SJCRH30 (cell line): ENCODE data around the gene MYRIP. TPM values are rescaled to one million over a fixed set of nuclear protein-coding genes. Genes with fewer than 3 reads are reported as not detected.

ENCODE experiments used
- DNase-seq, 2 experiments: peaks; one replicate each; pipeline ENCODE4 v3.0.0-alpha.2; 2015 to 2020
- H3K27ac ChIP-seq: fragments of 250-450 bp; sonication (Bioruptor Pico); 2 replicates; pipeline ENCODE4 v1.5.1; 2020; ENCODE audit warnings: mild to moderate bottlenecking, moderate library complexity
- H3K27me3 ChIP-seq: fragments of 250-450 bp; sonication (Bioruptor Pico); 2 replicates; pipeline ENCODE4 v1.5.1; 2020; ENCODE audit warnings: mild to moderate bottlenecking, moderate library complexity
- H3K36me3 ChIP-seq: fragments of 250-450 bp; sonication (Bioruptor Pico); 2 replicates; pipeline ENCODE4 v1.5.1; 2020; ENCODE audit warnings: mild to moderate bottlenecking, moderate library complexity
- H3K4me1 ChIP-seq: fragments of 250-450 bp; sonication (Bioruptor Pico); 2 replicates; pipeline ENCODE4 v1.5.1; 2020; ENCODE audit warnings: mild to moderate bottlenecking, moderate library complexity
- H3K4me3 ChIP-seq: fragments of 250-450 bp; sonication (Bioruptor Pico); 2 replicates; pipeline ENCODE4 v1.5.1; 2020; ENCODE audit warnings: mild to moderate bottlenecking, moderate library complexity
- H3K9me3 ChIP-seq: fragments of 250-450 bp; sonication (Bioruptor Pico); replicated peaks from 2 replicates; pipeline ENCODE4 v1.5.1; 2020; ENCODE audit warnings: mild to moderate bottlenecking, moderate library complexity
- total RNA-seq: library from RNA; depleted of rRNA; stranded (reverse); fragments of >200 nt; shearing (Covaris generic); gene quantifications from 2 replicates; pipeline ENCODE4 v1.2.3, GENCODE V29; 2014

Gene MYRIP
- total RNA-seq, 1 experiment from 2014 or later = not detected

DNA sequence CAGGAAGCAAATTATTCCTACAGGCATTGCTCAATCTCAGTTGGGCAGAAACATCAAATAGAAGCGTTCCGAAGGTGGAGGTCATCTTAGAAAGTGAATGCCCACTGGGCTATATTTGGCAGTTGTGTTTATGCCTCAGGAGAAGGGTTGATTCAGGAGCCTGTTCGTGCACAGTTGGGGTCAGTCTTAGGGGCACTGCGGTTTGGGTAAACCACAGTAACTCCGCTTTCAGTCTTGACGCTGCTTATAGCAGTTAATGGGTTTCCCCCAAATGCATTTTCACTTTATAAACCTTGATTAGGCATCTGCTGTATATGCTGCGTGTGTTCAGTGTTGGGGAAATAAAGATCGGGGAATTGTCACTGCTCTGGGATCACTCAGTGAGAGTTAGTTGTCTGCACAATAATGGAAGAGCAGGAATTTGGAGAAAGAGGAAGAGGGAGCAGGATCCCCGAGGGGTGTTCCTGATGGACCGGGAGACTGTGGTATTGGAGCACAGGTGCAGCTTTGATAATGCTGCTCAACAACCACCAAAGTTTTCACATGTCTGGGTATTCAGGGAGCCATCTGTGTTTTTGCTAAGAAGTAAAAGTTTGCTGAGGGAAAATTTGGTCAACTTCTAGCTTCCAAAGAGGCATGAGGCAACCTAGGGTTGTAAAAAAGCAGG is 375.8 kb downstream of the MYRIP start:
- H3K9me3 ChIP-seq = no peaks in the 10 kb centered on the region
- peak in 1 of 2 experiments; percentile 2 for DNase-seq
- H3K27me3 ChIP-seq = no peaks in the 10 kb centered on the region
- H3K4me3 ChIP-seq = no peak overlapping the region
- no peaks in the 10 kb centered on the region for H3K4me1 ChIP-seq
- H3K27ac ChIP-seq = no peak overlapping the region
- no peaks in the 10 kb centered on the region for H3K36me3 ChIP-seq

DNA sequence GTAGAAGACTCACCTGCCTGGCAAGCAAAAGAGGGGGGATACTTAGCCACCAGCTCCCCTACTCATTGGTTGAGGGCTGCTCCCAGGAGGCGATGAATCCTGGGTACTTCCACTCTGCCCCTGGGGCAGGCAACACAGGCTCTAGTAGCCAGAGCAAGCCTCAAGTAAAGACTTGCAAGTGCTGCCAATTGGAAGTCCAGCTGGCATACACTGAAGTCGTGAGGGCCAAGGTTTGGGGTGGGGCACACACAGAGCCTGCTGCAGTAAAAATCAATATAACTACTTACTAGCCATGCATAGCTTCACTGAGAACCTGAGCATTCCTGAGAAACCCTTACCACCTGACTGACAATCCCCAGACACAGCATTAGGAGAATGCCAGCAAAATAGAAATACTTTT is 377.1 kb downstream of the MYRIP start:
- no peaks in the 10 kb centered on the region for H3K36me3 ChIP-seq
- DNase-seq = no peak
- no peaks in the 10 kb centered on the region for H3K4me1 ChIP-seq
- H3K27ac ChIP-seq = no peak overlapping the region
- H3K9me3 ChIP-seq = no peaks in the 10 kb centered on the region
- no peaks in the 10 kb centered on the region for H3K27me3 ChIP-seq
- no peak overlapping the region for H3K4me3 ChIP-seq

DNA sequence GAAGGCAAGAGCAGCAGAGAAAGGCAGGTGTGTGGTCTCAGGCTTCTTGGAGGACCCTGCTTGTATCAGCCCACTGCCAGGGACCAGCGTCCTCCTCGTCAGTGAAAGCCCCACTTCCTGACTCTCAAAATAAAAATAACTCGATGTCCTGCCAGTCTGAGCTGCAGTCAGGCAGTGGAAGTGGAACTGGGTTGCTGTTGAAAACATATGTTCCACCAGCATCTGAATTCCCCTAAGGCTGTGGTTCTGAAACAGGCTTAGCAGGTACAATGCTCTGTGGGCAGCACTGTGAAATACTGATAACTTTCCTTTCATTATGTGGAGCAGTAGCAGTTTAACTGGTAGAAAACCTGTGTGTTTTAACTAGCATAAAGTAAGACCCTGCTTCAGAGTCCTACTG is 378.5 kb downstream of the MYRIP start:
- no peak overlapping the region for H3K4me3 ChIP-seq
- H3K27me3 ChIP-seq = no peaks in the 10 kb centered on the region

DNA sequence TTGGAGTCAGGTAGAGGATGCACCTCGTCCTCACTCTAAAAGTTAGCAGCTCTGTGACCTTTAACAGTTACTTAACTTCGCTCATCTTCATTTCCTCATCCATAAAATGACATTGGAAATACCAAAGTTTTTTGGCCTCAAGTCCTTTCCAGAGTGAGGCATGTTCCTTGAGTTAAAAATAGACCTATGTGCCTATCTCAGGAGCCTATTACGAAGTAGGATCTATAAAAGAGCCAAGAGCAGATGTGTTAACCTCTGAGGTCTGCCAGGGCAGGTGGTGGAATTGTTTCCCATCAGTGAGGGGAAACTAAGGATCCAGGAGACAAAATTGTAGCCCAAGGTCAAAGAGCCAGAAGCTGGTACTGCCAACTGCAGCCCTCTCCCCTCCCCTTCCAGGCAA is 379.7 kb downstream of the MYRIP start:
- DNase-seq = no peak
- no peak overlapping the region for H3K27ac ChIP-seq
- no peaks in the 10 kb centered on the region for H3K27me3 ChIP-seq
- no peaks in the 10 kb centered on the region for H3K9me3 ChIP-seq
- no peaks in the 10 kb centered on the region for H3K4me1 ChIP-seq
- H3K36me3 ChIP-seq = no peaks in the 10 kb centered on the region
- H3K4me3 ChIP-seq = no peak overlapping the region

More for the DNA sequence above, 378.5 kb downstream of the MYRIP start:
- no peak overlapping the region for H3K27ac ChIP-seq
- H3K36me3 ChIP-seq = no peaks in the 10 kb centered on the region
- no peaks in the 10 kb centered on the region for H3K9me3 ChIP-seq
- no peak for DNase-seq
- H3K4me1 ChIP-seq = no peaks in the 10 kb centered on the region

DNA sequence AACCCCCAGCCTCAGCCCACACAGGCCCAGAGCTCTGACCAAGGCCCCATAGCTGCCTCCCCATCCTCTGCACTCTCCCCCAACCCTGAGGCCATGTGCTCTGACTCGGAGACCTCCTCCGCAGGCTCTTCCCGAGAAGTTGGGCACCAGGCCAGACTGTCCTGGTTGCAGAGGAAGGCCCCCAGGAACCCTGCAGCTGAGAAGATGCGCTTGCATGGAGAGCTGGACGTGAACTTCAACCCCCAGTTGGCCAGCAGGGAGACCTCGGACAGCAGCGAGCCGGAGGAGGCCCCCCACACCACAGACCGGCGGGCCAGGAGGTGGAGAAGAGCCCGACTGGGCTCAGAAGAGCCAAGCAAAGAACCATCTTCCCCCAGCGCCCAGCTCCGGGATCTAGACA is 380.6 kb downstream of the MYRIP start:
- H3K27me3 ChIP-seq = no peaks in the 10 kb centered on the region

DNA sequence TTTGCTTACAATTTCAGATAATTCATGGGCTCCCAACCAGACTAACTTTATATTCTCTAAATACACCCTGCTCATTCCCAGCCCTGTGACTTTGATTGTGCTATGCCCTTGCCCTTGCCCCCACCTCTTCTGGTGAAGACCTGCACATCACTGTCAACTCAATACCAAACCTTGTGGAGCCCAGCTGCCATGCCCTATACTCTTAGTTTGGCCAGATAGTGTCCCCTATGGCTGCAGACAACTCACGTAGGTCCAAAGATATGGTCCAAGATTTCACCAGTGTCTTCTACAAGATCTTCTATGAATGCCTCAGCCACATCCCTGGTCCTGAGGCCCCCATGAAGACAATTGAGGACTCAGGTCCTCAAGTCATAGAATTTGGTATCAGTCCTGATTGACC is 381.8 kb downstream of the MYRIP start:
- Histone ChIP-seq H3K9me3 (no peaks in the 10 kb centered on the region), H3K27me3 (no peaks in the 10 kb centered on the region), H3K27ac (no peak overlapping the region), H3K36me3 (no peaks in the 10 kb centered on the region), H3K4me1 (no peaks in the 10 kb centered on the region), H3K4me3 (no peak overlapping the region)
- DNase-seq = no peak

More for the DNA sequence above, 380.6 kb downstream of the MYRIP start:
- Histone ChIP-seq H3K27ac (no peak overlapping the region), H3K4me3 (no peak overlapping the region), H3K4me1 (no peaks in the 10 kb centered on the region), H3K36me3 (no peaks in the 10 kb centered on the region), H3K9me3 (no peaks in the 10 kb centered on the region)
- no peak for DNase-seq

DNA sequence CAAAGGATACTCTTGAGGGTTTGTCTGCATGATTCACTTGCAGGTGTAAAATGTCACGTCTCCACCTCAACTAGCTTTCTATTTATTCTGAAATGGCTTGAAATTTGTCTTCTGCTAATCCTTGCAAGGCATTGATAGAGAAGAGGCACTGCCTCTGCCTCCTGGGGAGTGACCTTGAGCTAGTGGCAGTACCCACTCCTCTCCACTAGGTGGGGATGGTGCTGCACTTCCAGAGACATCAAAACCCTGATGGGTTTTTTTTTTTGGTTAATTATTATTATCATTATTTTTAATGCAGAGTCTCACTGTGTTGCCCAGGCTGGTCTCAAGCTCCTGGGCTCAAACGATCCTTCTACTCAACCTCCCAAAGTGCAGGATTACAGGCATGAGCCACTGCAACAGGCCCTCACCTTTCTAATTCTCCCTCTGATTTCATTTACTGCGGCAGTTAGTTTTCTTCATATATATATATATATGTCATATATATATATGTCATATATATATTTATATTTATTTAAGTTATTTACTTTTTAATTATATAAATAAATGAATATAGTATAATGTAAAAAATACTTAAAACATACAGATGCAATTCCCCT is 382.5 kb downstream of the MYRIP start:
- Histone ChIP-seq H3K36me3 (no peaks in the 10 kb centered on the region), H3K4me1 (no peaks in the 10 kb centered on the region), H3K27me3 (no peaks in the 10 kb centered on the region), H3K27ac (no peak overlapping the region), H3K4me3 (no peak overlapping the region), H3K9me3 (no peaks in the 10 kb centered on the region)
- DNase-seq = peak; percentile 21 to 55

DNA sequence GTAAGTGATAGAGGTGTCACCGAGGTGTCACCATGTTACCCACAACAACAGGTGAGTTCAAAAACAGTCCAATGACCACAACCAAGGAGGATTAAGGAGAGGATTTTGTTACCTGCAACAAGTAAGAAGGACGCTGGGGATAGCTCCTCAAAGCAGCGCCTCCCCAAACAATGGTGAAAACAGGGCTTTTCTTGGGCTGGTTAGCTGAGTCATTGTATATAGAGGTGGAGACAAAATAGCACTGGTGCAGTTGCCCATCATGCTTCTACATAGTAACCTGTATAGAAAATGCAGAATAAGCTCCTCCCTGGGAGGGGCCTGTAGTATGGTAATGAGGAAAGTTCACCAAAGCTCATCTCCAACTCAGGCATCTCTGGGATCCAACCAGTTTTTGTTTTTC is 383.2 kb downstream of the MYRIP start:
- Histone ChIP-seq H3K4me1 (no peaks in the 10 kb centered on the region), H3K27me3 (no peaks in the 10 kb centered on the region), H3K9me3 (no peaks in the 10 kb centered on the region), H3K4me3 (no peak overlapping the region), H3K27ac (no peak overlapping the region), H3K36me3 (no peaks in the 10 kb centered on the region)
- no peak for DNase-seq

DNA sequence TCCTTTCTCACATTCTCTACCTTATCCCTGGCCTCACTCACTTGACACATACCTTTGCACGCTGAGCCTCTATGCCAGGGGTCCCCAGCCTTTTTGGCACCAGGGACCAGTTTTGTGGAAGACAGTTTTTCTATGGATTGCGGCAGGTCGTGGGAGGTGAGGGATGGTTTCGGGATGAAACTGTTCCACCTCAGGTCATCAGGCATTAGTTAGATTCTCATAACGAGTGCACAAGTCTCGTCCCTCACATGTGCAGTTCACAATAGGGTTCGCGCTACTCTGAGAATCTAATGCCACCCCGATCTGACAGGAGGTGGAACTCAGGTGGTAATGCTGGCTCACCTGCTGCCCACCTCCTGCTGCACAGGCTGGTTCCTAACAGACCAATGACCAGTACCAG is 387.6 kb downstream of the MYRIP start:
- H3K27ac ChIP-seq = no peak overlapping the region
- H3K27me3 ChIP-seq = no peaks in the 10 kb centered on the region
- H3K36me3 ChIP-seq = no peaks in the 10 kb centered on the region
- H3K4me3 ChIP-seq = no peak overlapping the region
- H3K4me1 ChIP-seq = no peaks in the 10 kb centered on the region
- DNase-seq = no peak
- H3K9me3 ChIP-seq = no peaks in the 10 kb centered on the region

DNA sequence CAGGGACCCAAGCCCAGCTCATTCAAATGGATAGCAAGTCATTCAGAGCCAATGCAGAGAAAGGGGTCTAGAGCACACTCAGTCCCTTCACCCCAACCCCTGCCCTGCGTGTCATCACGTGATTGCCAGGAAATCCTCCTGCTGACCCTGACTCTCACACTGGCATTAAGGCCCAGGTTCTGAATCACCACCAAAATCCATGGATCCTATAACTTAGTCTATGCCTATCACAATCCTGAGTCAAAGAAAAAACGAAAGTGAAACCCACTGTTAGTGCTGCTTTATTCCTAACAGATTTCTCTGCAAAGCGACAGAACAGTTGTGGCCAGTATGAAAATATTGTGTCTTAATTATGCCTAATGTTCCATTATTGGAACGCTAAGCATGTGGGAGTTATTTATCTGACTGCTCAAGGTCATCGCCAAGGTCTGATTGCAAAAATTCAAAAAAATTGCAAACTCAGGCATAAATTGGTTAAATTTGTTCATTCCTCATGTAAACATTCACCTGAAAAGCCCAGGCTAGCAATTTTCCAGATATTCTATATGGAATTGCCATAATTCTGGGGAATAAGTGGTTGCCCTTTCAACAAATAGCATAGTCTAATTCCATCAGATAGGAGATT is 391.4 kb downstream of the MYRIP start:
- H3K4me3 ChIP-seq = no peak overlapping the region
- no peaks in the 10 kb centered on the region for H3K27me3 ChIP-seq
- H3K9me3 ChIP-seq = no peaks in the 10 kb centered on the region
- no peak overlapping the region for H3K27ac ChIP-seq
- no peaks in the 10 kb centered on the region for H3K4me1 ChIP-seq
- H3K36me3 ChIP-seq = no peaks in the 10 kb centered on the region
- DNase-seq = no peak

DNA sequence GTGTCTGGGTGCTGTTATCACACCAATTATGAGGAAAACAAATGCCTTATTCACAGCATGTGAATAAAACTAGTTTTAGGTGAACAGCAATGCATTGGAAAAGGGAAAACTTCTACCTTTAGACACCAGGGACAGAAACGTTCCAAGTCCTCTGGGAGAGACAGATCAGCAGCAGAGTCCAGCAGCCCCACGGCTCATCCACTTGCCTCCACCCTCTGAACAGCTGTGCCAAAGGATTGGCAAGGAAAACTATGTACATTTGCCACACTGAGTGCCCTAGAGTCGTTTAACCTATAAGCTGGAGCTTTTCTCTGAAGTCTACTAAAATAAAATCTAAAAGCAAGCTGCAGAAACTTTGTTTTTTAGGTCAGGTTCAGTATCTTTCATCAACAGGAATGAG is 392.4 kb downstream of the MYRIP start:
- Histone ChIP-seq H3K9me3 (no peaks in the 10 kb centered on the region), H3K4me3 (no peak overlapping the region), H3K27ac (no peak overlapping the region), H3K36me3 (no peaks in the 10 kb centered on the region), H3K4me1 (no peaks in the 10 kb centered on the region), H3K27me3 (no peaks in the 10 kb centered on the region)
- DNase-seq = no peak

DNA sequence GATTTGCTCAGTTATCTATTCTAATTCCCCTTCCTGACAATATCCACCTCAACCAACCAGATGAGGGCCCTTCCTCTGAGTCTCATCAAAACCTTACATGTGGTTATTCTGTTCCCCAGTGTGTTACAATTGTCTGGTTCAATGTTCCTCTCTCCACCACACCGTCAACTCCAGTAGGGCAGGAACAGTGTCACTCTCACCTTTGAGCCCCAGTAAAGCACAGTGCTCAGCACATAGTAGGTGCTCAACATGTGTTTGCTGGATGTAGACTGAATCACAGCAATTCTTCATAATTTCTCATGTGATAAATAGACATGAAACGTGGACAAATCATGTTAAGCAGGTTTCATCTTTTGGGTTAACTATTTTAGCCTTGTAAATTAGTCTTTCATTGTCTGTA is 397.1 kb downstream of the MYRIP start:
- H3K4me1 ChIP-seq = no peaks in the 10 kb centered on the region
- H3K27ac ChIP-seq = no peak overlapping the region
- no peak overlapping the region for H3K4me3 ChIP-seq
- no peaks in the 10 kb centered on the region for H3K27me3 ChIP-seq
- no peaks in the 10 kb centered on the region for H3K36me3 ChIP-seq
- H3K9me3 ChIP-seq = no peaks in the 10 kb centered on the region
- DNase-seq = no peak

DNA sequence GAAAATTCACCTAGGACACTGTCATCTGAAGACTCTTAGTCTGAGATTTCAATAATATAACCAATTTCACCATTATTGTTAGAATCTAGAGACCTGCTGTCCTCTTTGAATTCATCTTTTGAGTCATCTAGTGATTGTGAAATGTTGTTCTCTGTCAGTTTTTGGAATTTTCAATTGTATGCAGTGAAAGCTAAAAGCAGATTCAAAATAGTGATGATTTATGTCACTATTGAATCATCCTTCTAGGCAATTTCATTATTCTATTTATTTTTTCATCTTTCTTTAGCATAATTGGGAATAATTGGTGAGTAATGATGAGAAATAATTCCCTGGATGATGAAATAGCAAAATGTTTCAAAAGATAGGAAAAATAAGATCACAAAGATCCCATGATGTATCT is 398.4 kb downstream of the MYRIP start:
- H3K27ac ChIP-seq = no peak overlapping the region
- H3K4me3 ChIP-seq = no peak overlapping the region
- DNase-seq = no peak
- no peaks in the 10 kb centered on the region for H3K4me1 ChIP-seq
- H3K9me3 ChIP-seq = no peaks in the 10 kb centered on the region
- H3K27me3 ChIP-seq = no peaks in the 10 kb centered on the region
- H3K36me3 ChIP-seq = no peaks in the 10 kb centered on the region

DNA sequence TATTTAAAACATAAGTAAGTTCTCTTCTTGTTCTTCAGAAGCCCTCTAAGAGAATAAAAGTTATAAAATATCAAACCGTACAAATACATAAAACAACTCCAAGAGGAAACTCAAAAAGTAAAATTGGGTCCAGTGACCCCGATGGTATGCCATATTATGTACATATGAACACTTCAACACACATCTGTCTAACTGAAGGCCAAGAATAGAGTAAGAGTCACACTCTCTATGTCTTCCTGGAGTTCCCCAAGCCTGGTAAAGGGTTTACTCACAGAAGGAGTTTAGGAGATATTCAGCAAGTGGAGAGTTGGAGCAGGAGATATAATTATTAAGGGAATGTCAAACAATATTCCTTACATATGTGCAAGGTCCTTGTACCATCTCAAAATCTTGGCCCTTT is 398.8 kb downstream of the MYRIP start:
- Histone ChIP-seq H3K27me3 (no peaks in the 10 kb centered on the region), H3K36me3 (no peaks in the 10 kb centered on the region), H3K4me1 (no peaks in the 10 kb centered on the region), H3K9me3 (no peaks in the 10 kb centered on the region), H3K27ac (no peak overlapping the region), H3K4me3 (no peak overlapping the region)
- DNase-seq = no peak

DNA sequence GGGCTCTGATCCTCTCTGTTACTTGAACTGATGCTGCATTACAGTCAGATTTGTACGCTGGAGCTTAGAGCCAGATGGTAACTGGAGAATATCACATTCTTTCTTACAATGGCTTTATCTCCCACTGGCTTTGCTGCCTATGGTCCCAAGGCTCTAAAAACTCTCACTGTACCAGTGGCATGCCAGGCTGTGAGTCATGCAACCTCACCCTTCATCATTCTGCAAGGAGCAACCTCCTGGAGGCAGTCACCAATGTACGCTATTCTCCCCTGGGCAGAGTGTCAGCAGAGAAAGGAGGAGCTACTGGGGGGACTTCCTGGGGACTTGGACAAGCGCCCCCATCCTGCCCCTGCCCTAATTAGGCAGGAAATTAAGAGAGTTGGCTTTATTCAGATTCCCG is 402.2 kb downstream of the MYRIP start:
- Histone ChIP-seq H3K4me3 (no peak overlapping the region), H3K27ac (no peak overlapping the region), H3K9me3 (no peaks in the 10 kb centered on the region), H3K27me3 (no peaks in the 10 kb centered on the region), H3K36me3 (no peaks in the 10 kb centered on the region), H3K4me1 (no peaks in the 10 kb centered on the region)
- no peak for DNase-seq

DNA sequence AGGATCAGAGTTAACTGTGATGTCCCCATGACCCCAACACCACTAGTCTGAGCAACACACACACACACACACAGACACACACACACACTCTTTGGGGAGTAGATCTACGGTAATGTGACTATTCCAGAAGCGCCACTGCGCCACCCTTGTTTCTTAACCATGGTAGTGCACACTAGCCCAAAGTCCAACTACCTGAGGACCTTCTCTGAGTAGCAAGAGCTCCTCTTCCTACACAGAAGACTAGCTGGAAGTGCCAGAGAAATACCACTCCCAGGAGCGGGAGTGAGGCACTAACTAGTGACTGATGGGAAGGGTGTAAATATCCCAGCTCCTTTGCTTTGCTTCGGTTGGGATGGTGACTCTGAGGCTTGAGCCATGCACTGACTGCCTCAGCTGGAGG is 404.1 kb downstream of the MYRIP start:
- no peaks in the 10 kb centered on the region for H3K27me3 ChIP-seq
- H3K27ac ChIP-seq = no peak overlapping the region
- DNase-seq = no peak
- H3K4me1 ChIP-seq = no peaks in the 10 kb centered on the region
- H3K9me3 ChIP-seq = no peaks in the 10 kb centered on the region
- no peak overlapping the region for H3K4me3 ChIP-seq
- H3K36me3 ChIP-seq = no peaks in the 10 kb centered on the region
